ENCODE measurements around the gene CDK13.
"Not testable (repeated sequence)": the region's sequence is repeated elsewhere in the genome, so short reads cannot be mapped to it uniquely, and the experiment has no call there.

The CDK13 gene

DNA sequence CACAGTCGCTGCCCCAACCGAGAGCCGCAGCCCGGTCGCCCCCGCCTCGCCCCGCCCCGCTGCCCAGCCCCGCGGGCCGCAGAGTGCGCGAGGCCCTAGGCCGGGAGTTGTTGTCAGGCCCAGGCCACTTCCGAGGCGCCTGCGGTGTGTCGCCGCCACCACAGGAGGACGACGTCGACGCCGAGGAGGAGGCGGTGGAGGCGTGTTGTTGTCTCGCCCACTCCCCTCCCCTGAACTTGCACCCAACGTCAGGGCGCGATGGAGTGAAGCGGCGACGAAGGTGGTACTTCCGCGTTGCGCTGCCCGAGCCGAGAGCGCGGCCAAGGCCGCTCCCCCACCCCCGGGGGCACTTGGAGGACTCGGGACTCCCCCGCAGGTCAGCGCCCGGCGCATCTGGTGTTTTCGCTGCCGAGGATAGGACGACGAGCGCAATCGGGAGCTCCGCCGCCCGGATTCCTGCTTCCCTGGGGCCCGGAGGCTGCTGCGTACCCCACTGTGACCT lies at the start of gene CDK13:
CDK13 (plus strand) TSS at position 286 of the 502 bp plus-strand sequence. CDS start 386 bp downstream, outside the sequence.
- DNase-seq: peak in 1 of 2 experiments; percentile 68

DNA sequence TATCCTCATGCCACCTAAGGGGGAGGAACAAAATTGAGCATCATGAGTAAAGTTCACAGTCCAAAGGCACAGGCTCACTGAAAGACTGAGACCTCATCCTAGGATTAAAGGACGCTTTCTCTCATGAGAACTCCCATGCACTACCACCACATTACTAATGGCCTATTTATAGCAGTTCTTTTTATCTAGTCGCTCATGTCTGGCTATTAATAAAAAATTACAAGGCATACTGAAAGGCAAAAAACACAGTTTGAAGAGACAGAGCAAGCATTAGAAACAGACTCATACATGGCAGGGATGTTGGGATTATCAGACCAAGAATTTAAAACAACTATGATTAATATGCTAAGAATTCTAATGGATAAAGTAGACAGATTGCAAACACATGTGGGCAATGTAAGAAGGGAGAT lies 46.0 kb upstream of the CDK13 start:
- no peak for DNase-seq

DNA sequence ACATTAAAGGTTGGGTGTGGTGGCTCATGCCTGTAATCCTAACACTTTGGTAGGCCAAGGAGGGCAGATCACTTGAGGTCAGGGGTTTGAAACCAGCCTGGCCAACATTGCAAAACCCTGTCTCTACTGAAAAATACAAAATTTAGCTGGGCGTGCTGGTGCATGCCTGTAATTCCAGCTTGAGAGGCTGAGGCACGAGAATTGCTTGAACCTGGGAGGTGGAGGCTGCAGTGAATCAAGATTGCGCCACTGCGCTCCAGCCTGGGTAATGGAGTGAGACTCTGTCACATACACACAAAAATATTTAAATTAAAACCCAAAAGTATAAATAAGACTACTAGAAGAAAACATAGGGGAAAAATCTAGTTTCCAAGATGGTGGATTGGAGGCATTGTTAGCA lies 41.9 kb upstream of the CDK13 start:
- DNase-seq: no peak

DNA sequence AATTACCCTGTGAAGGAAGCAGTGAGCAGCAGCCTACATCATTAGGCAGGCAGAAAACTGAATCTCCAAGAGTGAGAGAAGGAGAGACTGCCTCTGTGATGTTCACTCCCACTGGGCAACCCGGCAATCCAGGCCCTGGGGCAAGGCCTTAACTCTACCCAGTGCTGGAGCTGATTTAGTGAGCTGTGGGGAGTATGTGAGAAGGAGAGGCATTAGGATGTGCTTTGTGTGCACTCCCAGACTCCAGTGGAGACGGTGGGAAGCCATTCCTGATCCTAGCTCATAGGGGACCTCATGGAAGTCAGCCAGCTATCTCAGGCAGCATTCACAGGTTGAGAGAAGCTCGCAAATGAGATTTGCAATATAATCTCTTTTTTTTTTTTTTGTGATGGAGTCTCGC lies 41.1 kb upstream of the CDK13 start:
- no peak for DNase-seq

DNA sequence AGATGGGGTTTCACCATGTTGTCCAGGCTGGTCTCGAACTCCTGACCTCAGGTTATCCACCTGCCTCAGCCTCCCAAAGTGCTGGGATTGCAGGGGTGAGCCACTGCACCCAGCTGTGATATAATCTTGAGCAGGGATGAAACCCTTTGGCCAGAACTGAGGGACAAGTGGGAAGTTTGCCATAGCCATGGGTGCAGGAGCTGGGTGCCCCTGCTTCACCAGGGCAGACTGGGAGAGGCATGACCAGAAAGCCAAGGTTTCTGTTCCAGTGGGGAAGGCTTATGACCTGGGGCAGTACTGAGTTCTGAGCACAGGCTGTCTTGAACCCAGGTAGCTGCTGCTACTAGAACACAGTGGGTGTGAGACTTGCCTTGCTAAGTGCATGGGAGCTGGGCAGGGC lies 40.5 kb upstream of the CDK13 start:
- no peak for DNase-seq

DNA sequence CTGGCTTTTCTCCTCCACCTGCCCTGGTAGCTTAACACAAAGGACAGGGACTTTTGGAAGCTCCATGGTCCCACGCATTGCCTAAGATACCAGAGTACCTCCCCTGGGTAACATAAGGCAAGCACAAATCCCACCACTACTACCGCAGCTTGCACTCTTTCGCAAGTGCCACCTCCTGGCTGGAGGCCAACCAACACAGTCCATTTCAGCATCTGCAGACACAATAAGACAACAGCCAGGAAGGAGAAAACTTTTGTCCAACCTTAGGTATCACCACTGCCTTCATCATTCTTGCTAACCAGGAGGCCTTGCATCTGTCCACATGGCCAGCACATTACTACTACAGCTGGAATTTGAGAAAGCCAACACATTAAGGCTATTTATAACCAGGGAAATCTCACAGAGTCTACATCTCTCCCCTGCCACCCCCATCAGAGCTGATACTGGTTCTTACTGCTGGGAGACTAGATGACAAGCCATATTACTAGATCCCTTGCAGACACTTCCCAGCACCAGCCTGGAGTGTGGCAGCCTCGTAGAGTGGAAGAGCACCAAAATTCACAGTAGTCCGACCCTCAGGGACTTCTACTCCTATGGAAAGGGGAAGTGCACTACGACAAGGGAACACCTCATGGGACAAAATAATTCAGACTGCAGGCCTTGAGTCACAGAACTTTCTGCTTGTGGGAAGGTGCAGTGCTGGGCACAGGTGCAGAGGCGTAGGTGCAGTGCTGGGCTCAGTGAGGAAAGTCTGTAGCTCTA lies 39.8 kb upstream of the CDK13 start:
- DNase-seq: peak in 1 of 2 experiments; percentile 40

DNA sequence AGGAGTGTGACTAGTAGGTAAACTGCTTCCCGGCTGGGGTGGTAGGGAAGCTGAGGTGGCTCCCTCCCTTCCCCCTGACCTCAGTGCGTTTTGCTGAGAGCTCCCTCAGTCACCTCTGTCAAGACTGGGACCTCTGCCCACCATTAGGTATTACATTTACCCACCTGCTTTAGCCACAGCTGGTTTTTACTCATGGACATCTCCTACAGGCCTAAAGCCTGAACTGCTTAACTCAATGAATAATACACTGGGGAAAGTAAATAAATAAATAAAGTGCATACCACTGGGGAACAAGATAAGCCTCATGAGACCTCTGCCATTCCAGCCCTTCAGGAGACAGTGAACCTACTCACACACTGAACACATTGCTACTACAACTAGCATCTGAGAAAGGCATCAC lies 38.9 kb upstream of the CDK13 start:
- DNase-seq: no peak

DNA sequence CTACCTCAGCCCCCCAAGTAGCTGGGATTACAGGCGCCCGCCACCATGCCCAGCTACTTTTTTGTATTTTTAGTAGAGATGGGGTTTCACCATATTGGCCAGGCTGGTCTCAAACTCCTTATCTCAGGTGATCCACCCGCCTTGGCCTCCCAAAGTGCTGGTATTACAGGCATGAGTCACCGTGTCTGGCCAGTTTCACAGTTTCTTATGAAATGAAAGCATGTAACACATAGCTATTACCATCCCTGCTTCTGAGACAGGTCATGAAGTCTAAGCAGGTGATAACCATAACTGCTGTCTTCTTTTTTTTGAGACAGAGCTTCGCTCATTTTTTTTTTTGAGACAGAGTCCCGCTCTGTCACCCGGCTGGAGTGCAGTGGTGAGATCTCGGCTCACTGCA lies 34.2 kb upstream of the CDK13 start:
- DNase-seq: not testable (repeated sequence)

DNA sequence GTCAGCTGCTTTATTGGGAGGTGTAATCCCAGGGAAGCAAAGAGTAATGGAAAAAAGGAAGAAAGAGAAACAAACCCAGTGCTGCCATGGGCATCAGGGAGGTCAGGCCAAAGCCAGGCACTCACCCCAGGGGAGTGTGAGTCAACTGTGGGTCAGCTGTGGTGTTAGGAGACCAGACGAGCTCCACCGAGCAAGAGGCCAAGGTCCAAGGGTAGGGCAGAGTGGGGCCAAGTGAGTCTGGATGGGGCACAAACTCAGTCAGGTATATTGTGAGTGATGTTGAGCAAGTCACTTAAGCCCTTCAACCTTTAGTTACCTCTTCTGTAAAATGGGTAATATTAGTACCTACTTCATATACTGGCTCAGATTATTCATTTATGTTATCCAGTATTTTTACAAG lies 30.4 kb upstream of the CDK13 start:
- DNase-seq: no peak

DNA sequence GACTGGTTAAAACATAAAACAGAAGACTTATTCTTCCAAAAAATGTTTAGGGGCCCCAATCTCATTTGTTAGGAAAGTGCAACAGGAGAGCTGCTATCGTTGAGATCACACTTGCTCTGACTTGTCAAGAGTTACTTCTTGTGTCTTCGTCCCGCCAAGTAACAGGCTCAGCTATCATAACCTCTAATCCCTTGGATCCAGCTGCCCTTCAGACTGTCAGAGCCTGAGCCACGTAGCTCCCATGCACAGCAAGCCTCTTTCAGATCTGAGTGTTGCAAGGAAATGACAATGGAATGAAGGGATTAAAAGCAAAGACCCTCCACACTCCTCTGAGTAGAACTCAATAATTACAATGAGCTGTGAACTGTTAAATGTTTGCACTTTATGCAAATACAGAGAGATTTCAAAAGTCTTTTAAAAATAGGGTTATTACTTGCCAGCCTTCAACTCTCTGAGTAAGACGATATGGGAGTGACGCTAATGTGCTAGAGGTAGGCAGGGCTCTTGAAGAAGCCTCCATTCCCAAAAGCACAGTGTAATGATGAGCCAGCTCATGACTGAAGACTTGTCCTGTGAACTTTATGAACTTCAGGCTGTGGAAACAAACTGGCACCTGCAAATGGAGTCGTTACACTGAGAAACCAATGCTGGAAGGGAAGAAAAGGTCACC lies 28.4 kb upstream of the CDK13 start:
- peak; percentile 38 to 83 for DNase-seq

DNA sequence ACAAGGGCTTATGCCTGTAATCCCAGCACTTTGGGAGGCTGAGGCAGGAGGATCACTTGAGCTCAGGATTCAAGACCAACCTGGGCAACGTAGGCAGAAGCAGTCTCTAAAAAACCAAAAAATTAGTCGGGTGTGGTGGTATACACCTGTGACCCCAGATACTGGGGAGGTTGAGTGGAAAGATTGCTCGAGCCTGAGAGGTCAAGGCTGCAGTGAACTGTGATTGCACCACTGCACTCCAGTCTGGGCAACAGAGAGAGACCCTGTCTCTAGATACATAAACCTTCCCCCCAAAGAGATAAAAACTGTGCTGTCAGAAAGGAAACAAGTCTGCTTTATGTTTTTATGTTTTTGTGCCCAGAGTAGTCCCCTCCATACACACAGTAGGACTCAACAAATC lies 27.5 kb upstream of the CDK13 start:
- DNase-seq: no peak

DNA sequence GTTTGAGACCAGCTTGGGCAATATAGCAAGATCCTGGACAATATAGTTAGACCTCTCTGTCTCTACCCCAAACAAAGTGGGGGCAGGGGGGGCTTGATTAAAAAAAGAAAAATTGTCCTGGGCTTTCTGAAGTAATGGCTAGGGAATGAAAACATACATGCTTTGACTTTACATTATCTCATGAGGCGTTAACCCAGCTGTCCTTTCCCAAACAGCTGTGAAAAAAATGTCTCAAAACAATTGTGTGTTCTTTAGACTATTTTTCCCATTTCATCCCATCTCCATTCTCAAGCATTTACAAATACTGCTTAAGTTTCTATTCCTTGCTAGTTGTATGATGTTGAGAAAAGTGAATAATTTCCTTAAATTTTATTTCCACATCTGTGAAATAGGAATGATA lies 27.0 kb upstream of the CDK13 start:
- no peak for DNase-seq

DNA sequence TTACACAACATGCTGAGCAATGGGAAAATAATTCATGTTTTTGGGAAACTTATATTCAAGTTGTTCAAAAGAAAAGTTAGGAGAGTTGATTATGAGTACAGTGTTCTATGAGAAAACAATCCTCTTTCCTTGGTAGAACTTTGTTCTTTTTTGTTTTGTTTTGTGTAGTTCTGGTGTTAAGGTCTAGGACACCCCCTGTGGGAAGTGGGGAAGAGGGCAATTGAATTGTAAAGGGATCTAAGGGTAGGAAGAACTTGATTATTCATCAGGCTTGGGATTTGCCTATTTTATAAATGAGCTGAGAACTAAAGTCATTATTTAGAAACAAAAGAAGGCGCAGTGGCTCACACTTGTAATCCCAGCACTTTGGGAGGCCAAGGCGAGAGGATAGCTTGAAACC lies 25.9 kb upstream of the CDK13 start:
- no peak for DNase-seq

DNA sequence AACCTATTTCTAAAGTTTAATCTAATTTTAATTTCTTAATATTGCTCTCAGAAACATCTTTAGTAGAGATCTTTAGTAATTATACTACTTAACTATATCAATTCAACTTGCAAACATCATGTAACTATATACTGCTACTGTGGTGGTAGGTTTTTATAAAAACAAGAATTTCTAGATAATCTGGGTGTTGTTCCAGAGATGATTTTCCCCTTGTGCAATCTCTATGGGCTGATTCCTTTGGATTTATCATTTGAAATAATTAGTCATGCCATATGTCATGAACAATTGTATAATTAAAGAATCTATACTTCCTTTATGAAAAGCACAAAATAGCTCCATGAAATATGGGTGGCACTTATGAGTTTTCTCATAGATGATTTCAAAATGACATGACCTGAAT lies 23.9 kb upstream of the CDK13 start:
- no peak for DNase-seq

DNA sequence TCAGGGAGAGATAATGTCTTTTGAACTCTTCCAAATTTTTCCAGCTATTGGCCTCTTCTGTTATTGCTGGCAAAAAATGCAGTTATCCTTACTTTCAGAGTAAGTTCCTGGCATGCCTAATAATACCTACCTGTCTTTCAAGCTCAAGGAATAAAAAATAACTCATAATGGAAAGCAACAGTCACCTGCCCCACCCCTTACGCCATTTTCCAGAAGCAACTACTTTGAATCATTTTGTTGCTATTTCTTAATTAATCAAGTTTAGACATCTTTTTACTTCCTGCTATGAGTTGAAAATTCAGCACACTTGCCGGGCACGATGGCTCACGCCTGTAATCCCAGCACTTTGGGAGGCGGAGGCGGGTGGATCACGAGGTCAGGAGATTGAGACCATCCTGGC lies 23.0 kb upstream of the CDK13 start:
- DNase-seq: no peak

DNA sequence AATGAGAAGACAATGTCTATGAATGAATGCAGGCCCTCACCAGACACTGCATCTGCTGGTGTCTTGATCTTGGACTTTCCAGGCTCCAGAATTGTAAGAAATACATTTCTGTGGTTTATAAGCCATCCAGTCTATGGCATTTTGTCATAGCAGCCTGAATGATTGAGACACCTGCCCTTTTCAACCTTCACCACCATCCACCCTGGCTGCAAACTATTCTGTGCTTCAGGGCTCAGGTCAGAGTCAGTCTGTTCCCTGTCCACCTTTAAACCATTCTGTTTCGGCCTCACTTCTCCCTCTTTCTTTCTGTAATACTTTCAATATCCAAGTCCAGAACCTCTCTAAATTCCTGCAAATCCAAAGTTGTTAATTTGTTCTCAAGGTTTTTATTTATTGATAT lies 15.9 kb upstream of the CDK13 start:
- no peak for DNase-seq

DNA sequence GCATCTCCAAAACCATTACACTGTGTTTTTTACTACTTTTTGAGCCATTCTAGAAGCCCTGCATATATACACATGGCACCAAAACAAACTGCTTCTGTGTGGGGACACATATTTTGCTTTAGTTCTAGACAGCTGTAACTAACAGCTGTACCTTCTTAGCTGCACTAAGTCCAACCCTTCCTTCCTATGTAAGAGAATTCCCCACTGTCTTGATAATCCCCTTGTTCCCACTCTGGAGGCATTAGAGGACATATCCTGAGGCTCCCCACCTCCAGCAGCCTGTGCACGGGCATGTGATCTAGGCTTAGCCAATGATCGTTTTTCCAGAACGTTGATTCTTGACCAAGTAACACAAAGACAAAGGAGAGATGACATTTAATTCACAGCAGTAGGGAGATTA lies 13.3 kb upstream of the CDK13 start:
- no peak for DNase-seq

DNA sequence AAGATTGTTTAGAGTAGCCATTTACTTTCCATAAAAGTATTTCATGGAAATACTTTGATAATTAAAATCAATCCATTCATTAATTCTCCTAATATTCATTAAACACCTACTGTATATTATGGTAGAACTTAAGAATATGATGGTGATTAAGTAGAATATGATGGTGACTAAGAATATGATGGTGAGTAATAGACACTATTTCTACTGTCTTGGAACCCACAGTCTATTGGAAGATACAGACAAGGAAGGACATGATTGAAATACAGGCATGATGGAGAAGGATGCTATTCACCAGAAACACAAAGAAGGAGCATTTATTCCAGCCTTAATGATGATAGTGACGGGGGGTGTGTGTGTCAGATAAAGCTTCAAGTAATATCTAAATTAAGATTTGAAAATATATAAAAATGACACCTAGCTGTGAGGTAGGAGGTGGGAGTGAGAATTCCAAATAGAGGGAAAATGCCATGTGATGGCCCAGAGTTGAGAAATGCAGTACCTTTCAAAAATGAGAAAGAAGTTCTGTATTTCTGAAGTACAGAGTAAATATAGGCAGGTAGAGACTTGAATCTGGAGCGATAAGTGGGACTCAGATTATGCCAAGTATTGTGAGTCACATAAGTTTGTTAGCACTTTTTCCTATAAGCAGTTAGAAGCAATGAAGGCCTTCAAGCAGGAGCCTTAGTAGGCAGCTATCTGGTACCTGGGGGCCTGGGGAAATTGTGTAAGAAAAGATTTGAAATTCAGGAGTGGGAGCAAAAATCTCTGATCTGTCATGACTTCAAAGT lies 12.5 kb upstream of the CDK13 start:
- DNase-seq: no peak

DNA sequence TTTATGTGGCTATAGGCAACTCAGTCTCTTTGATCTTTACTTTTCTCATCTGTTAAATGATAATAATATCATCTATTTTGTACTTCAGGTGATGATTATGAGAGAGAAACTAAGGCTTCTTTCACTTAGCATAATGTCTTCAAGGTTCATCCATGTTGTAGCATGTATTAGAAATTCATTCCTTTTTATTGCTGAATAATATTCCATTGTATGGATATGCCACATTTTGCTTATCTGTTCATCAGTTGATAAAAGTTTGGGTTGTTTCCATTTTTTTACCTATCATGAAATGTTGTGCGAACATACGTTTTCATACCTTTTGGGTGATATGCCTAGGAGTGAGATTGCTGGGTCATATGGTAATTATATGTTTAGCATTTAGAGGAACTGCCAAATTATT lies 7.2 kb upstream of the CDK13 start:
- DNase-seq: no peak

DNA sequence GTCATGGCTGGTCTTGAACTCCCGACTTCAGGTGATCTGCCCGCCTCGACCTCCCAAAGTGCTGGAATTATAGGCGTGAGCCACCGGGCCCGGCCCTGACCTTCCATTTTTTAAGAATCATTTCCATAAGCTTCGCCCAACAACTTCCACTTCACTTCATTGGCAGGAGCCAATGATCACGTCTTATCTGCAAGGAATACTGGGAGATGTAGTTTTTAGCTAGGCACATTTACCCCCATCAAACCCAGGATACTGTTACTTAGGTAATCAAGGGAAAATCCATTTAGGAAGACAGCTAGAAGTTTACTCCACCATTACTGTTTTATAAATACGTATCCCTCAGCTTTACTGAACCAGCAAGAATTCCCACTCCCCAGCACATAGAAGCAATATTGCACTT lies 3.4 kb upstream of the CDK13 start:
- DNase-seq: no peak

DNA sequence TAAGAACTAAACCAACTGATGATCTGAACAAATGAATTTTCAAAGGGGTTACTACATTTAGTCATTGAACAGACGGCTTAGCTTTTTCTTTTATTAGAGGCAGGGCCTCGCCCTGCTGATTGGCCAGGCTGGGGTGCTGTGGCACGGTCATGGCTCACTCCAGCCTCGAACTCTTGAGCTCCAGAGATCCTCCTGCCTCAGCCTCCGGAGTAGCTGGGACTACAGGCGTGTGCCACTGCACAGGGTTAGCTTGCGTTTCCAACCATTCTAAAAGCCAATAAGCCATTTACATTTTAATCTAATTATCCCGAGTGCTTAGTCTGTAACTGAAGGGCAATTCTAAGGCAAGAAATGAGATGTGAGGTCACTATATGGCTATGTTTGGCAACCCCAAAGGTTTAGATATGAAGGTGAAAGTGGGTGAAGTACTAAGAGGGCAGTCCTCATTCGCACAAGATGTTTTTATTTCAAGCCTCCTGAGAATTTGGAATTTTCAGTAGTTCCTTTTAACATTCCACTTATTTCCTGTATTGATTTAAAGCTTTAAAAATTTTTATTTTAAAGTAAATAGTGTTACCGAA lies 1.6 kb upstream of the CDK13 start:
- DNase-seq: peak in 1 of 2 experiments; percentile 14

DNA sequence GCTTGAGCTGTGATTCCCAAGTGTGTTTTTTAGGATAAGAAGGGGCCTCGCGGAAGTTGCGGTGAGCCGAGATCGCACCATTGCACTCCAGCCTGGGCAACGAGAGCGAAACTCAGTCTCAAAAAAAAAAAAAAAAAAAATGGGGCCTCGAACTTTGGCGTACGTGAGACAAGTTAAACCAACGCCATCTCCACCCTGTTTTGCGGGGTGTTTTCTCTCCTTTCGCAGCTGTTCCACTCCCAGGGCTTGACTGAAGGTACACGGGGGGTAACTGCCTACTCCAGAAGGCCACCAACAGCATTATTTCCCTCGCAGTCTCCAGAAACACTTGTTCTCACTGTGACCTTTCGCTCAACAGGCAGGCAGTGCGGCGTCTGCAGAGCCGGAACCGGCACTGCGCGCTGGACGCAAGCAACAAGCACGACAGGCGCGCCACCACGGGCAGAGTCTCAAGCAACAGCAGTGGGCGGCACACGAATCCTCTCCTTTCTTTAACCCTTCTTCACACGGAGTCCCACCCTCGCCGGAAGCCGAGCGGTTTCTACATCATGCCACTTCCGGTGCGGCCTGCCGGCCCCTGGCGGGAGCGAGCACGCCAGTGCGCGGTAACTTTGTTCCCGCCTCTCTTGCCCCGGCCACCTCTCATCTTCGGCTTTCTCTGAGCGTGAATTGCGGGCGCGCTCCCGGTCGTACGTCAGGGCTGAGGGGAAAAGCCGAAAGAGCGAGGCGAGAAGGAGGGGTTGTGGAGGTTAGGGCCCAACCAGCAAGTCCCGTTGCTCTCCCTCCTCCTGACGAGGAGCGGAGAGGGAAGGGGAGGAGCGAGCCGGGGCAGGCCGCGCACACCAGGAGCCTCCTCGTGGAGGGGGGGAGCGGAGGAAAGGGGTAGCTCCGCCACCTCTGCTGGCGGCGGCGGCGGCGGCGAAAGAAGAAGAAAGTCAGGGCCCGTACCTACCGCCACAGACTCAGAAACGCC lies 814 bp upstream of the CDK13 start:
- peak; percentile 98 for DNase-seq

Measured in NCI-H524 (cell line).